Effector memory CD8-positive, alpha-beta T cell (primary cell): Measurements from ENCODE around the gene DYNC1LI1.

Experiments used
- ATAC-seq: fragments of 150-1000 bp; cut with Tn5 transposase; replicated peaks from 2 replicates; pipeline ENCODE4 v1.10.0; 2021; ENCODE audit warnings: mild to moderate bottlenecking, moderate library complexity
- DNase-seq, 3 experiments: peaks; one replicate each; pipeline ENCODE4 v3.0.0; 2021
- H3K27ac Mint-ChIP-seq, 2 donors: one replicate each; pipeline ENCODE4 v1.8.0; 2022; ENCODE audit warnings: mild to moderate bottlenecking in 2 of 2, mixed read lengths in 2 of 2, moderate library complexity in 2 of 2
- H3K27me3 Mint-ChIP-seq, 2 donors: one replicate each; pipeline ENCODE4 v1.8.0; 2022; ENCODE audit warnings: mixed read lengths in 2 of 2
- H3K36me3 Mint-ChIP-seq: one replicate; pipeline ENCODE4 v1.8.0; 2022; ENCODE audit warnings: mild to moderate bottlenecking, moderate library complexity, mixed read lengths; ENCODE audit not compliant: insufficient read depth
- H3K4me1 Mint-ChIP-seq, 2 donors: one replicate each; pipeline ENCODE4 v1.8.0; 2022; ENCODE audit warnings: low read depth in 2 of 2, mixed read lengths in 2 of 2
- H3K4me3 Mint-ChIP-seq, 2 donors: one replicate each; pipeline ENCODE4 v1.8.0; 2022; ENCODE audit warnings: mild to moderate bottlenecking in 2 of 2, mixed read lengths in 2 of 2, moderate library complexity in 2 of 2
- H3K9me3 Mint-ChIP-seq, 2 donors: one replicate each; pipeline ENCODE4 v1.8.0; 2022; ENCODE audit warnings: mixed read lengths in 2 of 2
- total RNA-seq, 9 experiments: gene quantifications; one replicate each; lab custom pipeline; 2026; lab: John Stamatoyannopoulos, UW

Gene DYNC1LI1
- 41.9 to 96.6 (median 67.0) reads per million in 9 experiments for total RNA-seq

DNA sequence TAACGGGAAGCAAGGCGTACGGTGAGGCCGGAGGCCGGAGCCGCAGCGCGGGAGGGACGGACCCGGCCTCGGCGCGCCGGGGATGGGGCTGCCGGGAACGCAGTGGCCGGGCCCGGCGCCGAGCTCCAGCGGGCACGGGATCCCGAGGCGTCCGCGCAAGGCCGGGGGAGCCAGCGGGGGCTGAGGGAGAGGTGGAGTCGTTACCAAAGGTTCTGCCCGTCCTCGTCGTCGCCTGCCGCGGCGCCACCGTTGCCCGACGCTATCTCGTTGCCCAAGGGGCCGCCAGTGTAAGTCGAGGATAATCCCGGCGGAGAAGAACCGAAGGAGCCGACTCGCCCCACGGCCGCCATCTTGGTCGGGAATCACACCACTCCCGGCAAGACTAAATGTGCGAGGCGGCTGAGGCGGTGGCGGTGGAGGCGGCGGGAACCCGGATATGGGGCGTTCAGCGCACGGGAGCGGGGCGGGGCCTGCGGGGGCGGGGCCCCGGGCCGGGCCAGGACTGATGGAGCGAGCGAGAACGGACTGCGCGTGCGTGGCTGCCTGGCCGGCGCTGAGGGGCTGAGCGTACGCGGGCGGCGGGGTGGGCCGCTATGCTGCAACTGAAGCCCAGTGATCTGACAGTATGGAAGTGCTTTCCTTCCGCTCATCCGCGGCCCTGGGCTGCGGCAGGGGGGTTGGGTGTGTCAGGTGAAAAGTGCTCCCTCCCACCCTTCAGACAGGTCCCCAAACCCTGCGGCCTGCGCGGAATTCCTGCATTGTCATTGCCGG is at the start of gene DYNC1LI1:
Gene DYNC1LI1, minus strand, starts transcription at position 438 of the 771 bp plus-strand sequence. Its CDS starts 88 bp downstream, at position 350.
- DNase-seq (peak; percentile 89 to 91 (median 90)), ATAC-seq (peak; percentile 93)
- H3K4me3 Mint-ChIP-seq: peak within 1 kb of the TSS; percentile 88 to 89
- H3K27me3 Mint-ChIP-seq: no peaks in the 10 kb centered on the region
- H3K36me3 Mint-ChIP-seq: peaks cover 7% of the 10 kb centered on the region
- peak within 1 kb of the TSS; percentile 80 to 87 for H3K27ac Mint-ChIP-seq
- H3K9me3 Mint-ChIP-seq: no peaks in the 10 kb centered on the region
- peaks cover 15 to 20% of the 10 kb centered on the region in 2 donors for H3K4me1 Mint-ChIP-seq

GRCh38 chr3:32619395-32619794 is 48.7 kb upstream of the DYNC1LI1 start:
- ATAC-seq: no peak
- H3K36me3 Mint-ChIP-seq: no peaks in the 10 kb centered on the region
- H3K4me3 Mint-ChIP-seq: no peak overlapping the region
- no peaks in the 10 kb centered on the region for H3K4me1 Mint-ChIP-seq
- H3K27ac Mint-ChIP-seq: no peak overlapping the region
- DNase-seq: no peak
- peaks cover 0 to 9% of the 10 kb centered on the region in 2 donors for H3K27me3 Mint-ChIP-seq
- H3K9me3 Mint-ChIP-seq: peaks cover 0 to 3% of the 10 kb centered on the region in 2 donors

DNA sequence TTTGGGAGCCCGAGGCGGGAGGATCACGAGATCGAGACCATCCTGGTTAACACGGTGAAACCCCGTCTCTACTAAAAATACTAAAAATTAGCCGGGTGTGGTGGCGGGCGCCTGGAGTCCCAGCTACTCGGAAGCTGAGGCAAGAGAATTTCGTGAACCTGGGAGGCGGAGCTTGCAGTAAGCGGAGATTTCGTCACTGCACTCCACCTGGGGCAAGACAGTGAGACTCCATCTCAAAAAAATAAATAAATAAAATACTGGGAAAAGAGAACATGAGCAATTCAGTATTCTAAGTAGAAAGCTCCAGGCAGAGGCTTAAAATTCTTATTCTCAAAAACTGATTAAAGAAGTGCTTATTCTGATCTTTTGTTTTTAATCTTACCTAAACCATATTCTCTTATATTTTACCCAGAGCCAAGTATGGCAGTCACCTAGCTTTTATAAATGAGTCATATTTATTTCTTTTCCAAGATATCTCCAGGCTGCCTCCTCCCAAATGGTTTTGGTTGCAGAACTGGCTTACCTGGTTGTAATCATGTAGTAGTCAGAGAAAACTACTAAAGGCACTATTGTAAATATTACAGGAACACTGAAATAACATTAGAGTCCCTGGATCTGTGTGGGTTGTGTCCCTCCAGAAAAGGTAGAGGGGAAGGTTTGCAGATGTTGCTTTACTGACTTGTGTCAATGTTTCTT is 45.8 kb upstream of the DYNC1LI1 start:
- Mint-ChIP-seq H3K4me1 (no peaks in the 10 kb centered on the region), H3K4me3 (no peak overlapping the region), H3K27me3 (peaks cover 12 to 26% of the 10 kb centered on the region in 2 donors), H3K9me3 (peaks cover 0 to 3% of the 10 kb centered on the region in 2 donors), H3K27ac (no peak overlapping the region), H3K36me3 (peaks cover 3% of the 10 kb centered on the region)
- DNase-seq: no peak
- ATAC-seq: no peak

- H3K4me3 Mint-ChIP-seq: no peak overlapping the region
- H3K27me3 Mint-ChIP-seq: peaks cover 12 to 29% of the 10 kb centered on the region in 2 donors
- no peaks in the 10 kb centered on the region for H3K4me1 Mint-ChIP-seq
- no peak for ATAC-seq
- H3K27ac Mint-ChIP-seq: no peak overlapping the region
- peaks cover 0 to 3% of the 10 kb centered on the region in 2 donors for H3K9me3 Mint-ChIP-seq
- H3K36me3 Mint-ChIP-seq: peaks cover 3% of the 10 kb centered on the region
- DNase-seq: no peak
These were observed 44.3 kb upstream of the DYNC1LI1 start for GRCh38 chr3:32614956-32615355.

DNA sequence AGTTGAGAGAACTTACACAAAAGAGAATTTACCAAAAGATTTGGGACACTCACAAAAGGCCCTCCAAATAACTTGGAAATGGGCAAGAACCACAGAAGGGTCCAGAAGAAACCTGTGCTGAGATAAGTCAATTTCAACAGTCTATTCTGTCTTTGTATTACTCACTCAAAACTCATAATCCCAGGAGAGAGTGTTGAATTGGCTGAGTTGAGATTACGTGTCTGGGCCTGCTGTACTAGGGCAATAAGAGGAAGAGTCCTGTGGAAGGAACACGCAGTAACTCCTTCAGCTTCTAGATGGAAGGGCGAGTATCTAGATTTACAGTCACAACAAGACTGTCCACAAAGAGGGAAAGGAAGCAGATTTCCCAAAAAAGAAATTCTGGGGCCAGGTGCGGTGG is 42.5 kb upstream of the DYNC1LI1 start:
- Mint-ChIP-seq H3K4me3 (no peak overlapping the region), H3K9me3 (no peaks in the 10 kb centered on the region), H3K27me3 (peaks cover 12 to 27% of the 10 kb centered on the region in 2 donors), H3K36me3 (peaks cover 3% of the 10 kb centered on the region), H3K4me1 (no peaks in the 10 kb centered on the region), H3K27ac (no peak overlapping the region)
- ATAC-seq: no peak
- no peak for DNase-seq

DNA sequence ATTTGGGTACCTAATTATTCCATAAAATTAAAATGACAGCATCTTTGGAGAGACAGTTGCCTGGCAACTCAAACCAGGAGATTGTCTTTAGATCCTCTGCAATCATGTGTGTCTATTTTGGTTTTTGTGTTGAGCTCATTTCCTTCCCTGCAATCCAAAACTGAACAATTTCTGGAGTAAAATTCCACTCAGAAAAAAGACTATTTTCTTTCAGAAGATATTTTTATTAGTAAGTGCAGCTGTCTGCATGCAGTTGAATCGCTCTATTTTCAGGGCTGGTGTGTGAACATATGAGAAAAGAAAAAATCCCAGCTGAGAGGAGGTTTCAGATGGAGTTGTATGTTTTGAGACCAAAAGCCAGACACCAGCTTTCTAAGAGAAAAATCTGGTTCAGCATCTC is 41.9 kb upstream of the DYNC1LI1 start:
- peaks cover 12 to 27% of the 10 kb centered on the region in 2 donors for H3K27me3 Mint-ChIP-seq
- H3K27ac Mint-ChIP-seq: no peak overlapping the region
- ATAC-seq (no peak), DNase-seq (no peak)
- H3K9me3 Mint-ChIP-seq: no peaks in the 10 kb centered on the region
- H3K4me1 Mint-ChIP-seq: no peaks in the 10 kb centered on the region
- H3K36me3 Mint-ChIP-seq: peaks cover 3% of the 10 kb centered on the region
- H3K4me3 Mint-ChIP-seq: no peak overlapping the region

DNA sequence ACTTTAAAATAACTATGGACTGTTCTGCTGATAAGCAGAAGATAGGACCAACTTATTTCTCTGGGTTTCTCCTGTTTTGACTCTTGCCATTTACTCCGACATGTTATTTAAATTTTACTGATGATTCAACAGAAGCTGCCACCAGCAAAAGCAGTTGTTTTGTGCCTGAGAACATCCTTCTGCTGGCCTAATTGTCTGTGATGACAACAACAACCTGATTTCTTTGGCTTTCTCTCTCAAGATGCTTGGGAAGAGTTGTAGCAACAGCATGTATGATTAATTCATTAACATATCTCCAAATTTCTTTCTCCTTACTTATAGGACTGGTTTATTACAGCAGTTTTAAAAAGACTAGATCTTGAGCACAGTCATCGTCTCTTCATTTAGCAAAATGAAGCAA is 36.9 kb upstream of the DYNC1LI1 start:
- ATAC-seq (no peak), DNase-seq (no peak)
- Mint-ChIP-seq H3K4me3 (no peak overlapping the region), H3K27me3 (peaks cover 8 to 13% of the 10 kb centered on the region in 2 donors), H3K4me1 (no peaks in the 10 kb centered on the region), H3K9me3 (no peaks in the 10 kb centered on the region), H3K36me3 (peaks cover 3% of the 10 kb centered on the region), H3K27ac (no peak overlapping the region)

DNA sequence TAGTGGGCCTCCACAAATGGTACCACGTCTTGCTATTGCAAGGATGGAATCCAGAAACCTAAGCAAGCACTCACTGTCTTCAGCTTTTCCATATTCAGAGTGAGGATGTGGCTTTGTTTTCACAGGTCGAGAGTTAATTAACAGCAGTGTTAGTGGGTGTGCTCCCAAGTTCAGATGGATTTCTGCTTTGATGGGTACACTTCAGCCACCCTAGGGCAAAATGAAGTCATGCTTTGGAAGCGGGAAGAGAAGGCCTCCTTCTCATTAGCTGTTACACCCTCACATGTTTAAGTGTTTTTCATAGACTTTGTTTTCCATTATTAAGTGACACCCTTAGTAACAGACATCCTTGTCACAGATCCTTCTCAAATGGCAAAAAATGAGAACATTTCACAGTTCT is 36.3 kb upstream of the DYNC1LI1 start:
- no peak overlapping the region for H3K27ac Mint-ChIP-seq
- peaks cover 14 to 17% of the 10 kb centered on the region in 2 donors for H3K27me3 Mint-ChIP-seq
- H3K9me3 Mint-ChIP-seq: no peaks in the 10 kb centered on the region
- H3K4me1 Mint-ChIP-seq: no peaks in the 10 kb centered on the region
- peaks cover 3% of the 10 kb centered on the region for H3K36me3 Mint-ChIP-seq
- DNase-seq: no peak
- no peak overlapping the region for H3K4me3 Mint-ChIP-seq
- ATAC-seq: no peak

- no peak for DNase-seq
- H3K4me1 Mint-ChIP-seq: no peaks in the 10 kb centered on the region
- no peak for ATAC-seq
- no peaks in the 10 kb centered on the region for H3K9me3 Mint-ChIP-seq
- peaks cover 20% of the 10 kb centered on the region in 2 donors for H3K27me3 Mint-ChIP-seq
- H3K4me3 Mint-ChIP-seq: no peak overlapping the region
- H3K36me3 Mint-ChIP-seq: no peaks in the 10 kb centered on the region
- H3K27ac Mint-ChIP-seq: no peak overlapping the region
These were observed 35.6 kb upstream of the DYNC1LI1 start for GRCh38 chr3:32606277-32606676.

- Mint-ChIP-seq H3K9me3 (no peaks in the 10 kb centered on the region), H3K36me3 (no peaks in the 10 kb centered on the region), H3K4me3 (no peak overlapping the region), H3K4me1 (no peaks in the 10 kb centered on the region), H3K27me3 (peaks cover 35 to 47% of the 10 kb centered on the region in 2 donors), H3K27ac (no peak overlapping the region)
- DNase-seq (no peak), ATAC-seq (no peak)
These were observed 32.4 kb upstream of the DYNC1LI1 start for GRCh38 chr3:32603064-32603463.

DNA sequence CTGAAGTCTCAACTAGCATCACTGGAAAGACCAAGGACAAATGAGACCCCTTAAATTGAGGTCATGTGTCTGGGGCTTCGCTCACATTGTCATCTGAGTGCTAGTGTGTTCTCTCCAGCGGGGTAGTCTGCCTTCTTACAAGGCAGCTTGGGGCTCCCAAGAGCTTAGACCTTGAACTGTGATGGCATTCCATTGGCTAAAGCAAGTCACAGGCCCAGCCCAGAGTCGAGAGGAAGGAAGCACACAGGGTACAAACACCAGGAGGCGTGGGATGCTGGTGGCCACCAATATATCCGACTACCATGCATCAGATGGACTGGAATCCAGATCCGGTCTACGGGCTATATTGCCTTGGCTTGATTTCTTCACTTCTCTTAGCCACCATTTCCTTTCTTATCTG is 31.5 kb upstream of the DYNC1LI1 start:
- no peak for DNase-seq
- Mint-ChIP-seq H3K4me3 (no peak overlapping the region), H3K27me3 (peaks cover 41 to 55% of the 10 kb centered on the region in 2 donors), H3K36me3 (no peaks in the 10 kb centered on the region), H3K27ac (no peak overlapping the region), H3K9me3 (no peaks in the 10 kb centered on the region), H3K4me1 (no peaks in the 10 kb centered on the region)
- ATAC-seq: no peak

GRCh38 chr3:32601722-32602121 is 31.1 kb upstream of the DYNC1LI1 start:
- ATAC-seq (no peak), DNase-seq (no peak)
- H3K36me3 Mint-ChIP-seq: no peaks in the 10 kb centered on the region
- H3K4me1 Mint-ChIP-seq: no peaks in the 10 kb centered on the region
- no peak overlapping the region for H3K4me3 Mint-ChIP-seq
- no peak overlapping the region for H3K27ac Mint-ChIP-seq
- H3K9me3 Mint-ChIP-seq: no peaks in the 10 kb centered on the region
- H3K27me3 Mint-ChIP-seq: peaks cover 41 to 56% of the 10 kb centered on the region in 2 donors

DNA sequence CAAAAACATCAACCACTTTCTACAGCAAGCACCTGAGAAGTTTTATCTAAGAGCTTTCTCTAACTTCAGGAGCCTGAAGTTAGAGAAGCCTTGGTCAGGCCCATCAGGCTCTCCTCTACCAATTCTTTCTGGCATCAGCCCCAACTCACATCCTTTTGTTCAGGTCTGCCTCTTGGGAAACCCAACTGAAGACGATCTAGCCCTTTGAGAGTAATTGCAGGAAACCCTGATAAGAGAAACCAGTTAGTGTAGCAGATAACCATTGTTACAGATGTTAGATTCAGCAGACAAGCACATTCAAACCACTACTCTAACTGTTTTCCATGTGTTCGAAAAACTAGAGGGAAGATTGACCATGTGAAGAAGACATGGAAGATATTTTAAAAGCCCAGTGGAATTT is 27.0 kb upstream of the DYNC1LI1 start:
- Mint-ChIP-seq H3K36me3 (no peaks in the 10 kb centered on the region), H3K27me3 (peaks cover 61 to 71% of the 10 kb centered on the region in 2 donors), H3K4me3 (no peak overlapping the region), H3K9me3 (no peaks in the 10 kb centered on the region), H3K27ac (no peak overlapping the region), H3K4me1 (no peaks in the 10 kb centered on the region)
- ATAC-seq (no peak), DNase-seq (no peak)

DNA sequence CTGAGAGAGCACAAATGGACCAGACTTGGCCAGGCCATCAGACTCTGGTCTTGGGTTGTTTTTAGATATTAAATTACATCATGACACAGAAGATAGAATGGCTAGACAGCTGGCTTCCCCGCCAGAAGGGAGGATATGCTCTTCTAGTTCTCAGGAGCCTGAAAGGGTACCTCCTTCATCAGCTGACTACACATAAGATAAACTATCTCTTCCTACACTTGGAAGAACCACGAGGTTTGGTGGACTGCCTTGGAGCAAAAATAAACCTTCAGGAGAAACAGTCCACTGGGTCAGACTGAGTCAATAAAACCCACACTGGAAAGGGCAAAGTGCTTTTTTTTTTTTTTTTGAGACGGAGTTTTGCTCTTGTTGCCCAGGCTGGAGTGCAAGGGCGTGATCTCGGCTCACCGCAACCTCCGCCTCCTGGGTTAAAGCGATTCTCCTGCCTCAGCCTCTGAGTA is 26.3 kb upstream of the DYNC1LI1 start:
- H3K4me3 Mint-ChIP-seq: no peak overlapping the region
- no peaks in the 10 kb centered on the region for H3K36me3 Mint-ChIP-seq
- DNase-seq (no peak), ATAC-seq (no peak)
- H3K9me3 Mint-ChIP-seq: no peaks in the 10 kb centered on the region
- H3K27ac Mint-ChIP-seq: no peak overlapping the region
- peaks cover 57 to 65% of the 10 kb centered on the region in 2 donors for H3K27me3 Mint-ChIP-seq
- no peaks in the 10 kb centered on the region for H3K4me1 Mint-ChIP-seq
